GM19035 (cell line): ENCODE measurements around the gene NDUFA6.
"Not testable (repeated sequence)": the region's sequence is repeated elsewhere in the genome, so short reads cannot be mapped to it uniquely, and the experiment has no call there.

Experiments used
- ATAC-seq: cut with Tn5 transposase; IDR thresholded peaks from one replicate; pipeline ENCODE4 v1.9.1; 2021; ENCODE audit not compliant: unreplicated experiment

Gene NDUFA6

GRCh38 chr22:42090596-42091454 is at the start of gene NDUFA6:
Gene NDUFA6, minus strand, starts transcription at chr22:42090772. Its CDS starts 28 bp downstream, at chr22:42090744.
- peak; percentile 96 for ATAC-seq

- ATAC-seq = not testable (repeated sequence)
Observed at GRCh38 chr22:42140153-42140552, 49.6 kb upstream of the NDUFA6 start.

- ATAC-seq = not testable (repeated sequence)
Observed at GRCh38 chr22:42139508-42139907, 48.9 kb upstream of the NDUFA6 start.

- no peak for ATAC-seq
Observed at GRCh38 chr22:42138972-42139371, 48.4 kb upstream of the NDUFA6 start.

- ATAC-seq = no peak
Observed at GRCh38 chr22:42138122-42138770, 47.7 kb upstream of the NDUFA6 start.

- ATAC-seq = not testable (repeated sequence)
Observed at GRCh38 chr22:42135688-42136087, 45.1 kb upstream of the NDUFA6 start.

GRCh38 chr22:42134100-42135020 is 43.8 kb upstream of the NDUFA6 start:
- ATAC-seq = no peak

- ATAC-seq = no peak
Observed at GRCh38 chr22:42132457-42132856, 41.9 kb upstream of the NDUFA6 start.

- ATAC-seq = no peak
Observed at GRCh38 chr22:42131562-42131961, 41.0 kb upstream of the NDUFA6 start.

GRCh38 chr22:42130639-42131431 is 40.3 kb upstream of the NDUFA6 start, which contains the start of gene CYP2D6:
Gene CYP2D6, minus strand, starts transcription at chr22:42130810. Its CDS starts 19 bp downstream, at chr22:42130791.
- not testable (repeated sequence) for ATAC-seq

- not testable (repeated sequence) for ATAC-seq
Observed at GRCh38 chr22:42130182-42130581, 39.6 kb upstream of the NDUFA6 start.

GRCh38 chr22:42128776-42129694 is 38.5 kb upstream of the NDUFA6 start:
- ATAC-seq = not testable (repeated sequence)

GRCh38 chr22:42128007-42128406 is 37.4 kb upstream of the NDUFA6 start:
- ATAC-seq = not testable (repeated sequence)

- ATAC-seq = no peak
Observed at GRCh38 chr22:42127606-42128005, 37.0 kb upstream of the NDUFA6 start.

- ATAC-seq = not testable (repeated sequence)
Observed at GRCh38 chr22:42123529-42123928, 33.0 kb upstream of the NDUFA6 start.

GRCh38 chr22:42120231-42121021 is 29.9 kb upstream of the NDUFA6 start:
- ATAC-seq = not testable (repeated sequence)

GRCh38 chr22:42116848-42117424 is 26.4 kb upstream of the NDUFA6 start:
- ATAC-seq = no peak

- not testable (repeated sequence) for ATAC-seq
Observed at GRCh38 chr22:42115420-42115830, 24.9 kb upstream of the NDUFA6 start.
